ENCODE data around the gene INO80C.

INO80C gene

GRCh38 chr18:35508030-35508429 lies 10.3 kb upstream of the INO80C start:
- TF ChIP-seq CTCF (IDR thresholded peaks at IDR 0.05; ENCODE audit: extremely low read depth, insufficient read depth, missing control alignments): no peak
- in situ Hi-C loops (cut with MboI; ENCODE audit: low pct_unique_long_range_greater_than_20kb, low sequenced_read_pairs, unreplicated experiment): no loop called here
- no peak for DNase-seq (ENCODE audit: low spot score)

- no peak for TF ChIP-seq CTCF (IDR thresholded peaks at IDR 0.05; ENCODE audit: extremely low read depth, insufficient read depth, missing control alignments)
- no peak for DNase-seq (ENCODE audit: low spot score)
- in situ Hi-C loops (cut with MboI; ENCODE audit: low pct_unique_long_range_greater_than_20kb, low sequenced_read_pairs, unreplicated experiment): no loop called here
Observed at GRCh38 chr18:35507623-35508022, 9.9 kb upstream of the INO80C start.

GRCh38 chr18:35507192-35507591 lies 9.4 kb upstream of the INO80C start:
- in situ Hi-C loops (cut with MboI; ENCODE audit: low pct_unique_long_range_greater_than_20kb, low sequenced_read_pairs, unreplicated experiment): no loop called here
- TF ChIP-seq CTCF (IDR thresholded peaks at IDR 0.05; ENCODE audit: extremely low read depth, insufficient read depth, missing control alignments): no peak
- no peak for DNase-seq (ENCODE audit: low spot score)

- in situ Hi-C loops (cut with MboI; ENCODE audit: low pct_unique_long_range_greater_than_20kb, low sequenced_read_pairs, unreplicated experiment): no loop called here
- no peak for DNase-seq (ENCODE audit: low spot score)
Observed at GRCh38 chr18:35506024-35506712, 8.4 kb upstream of the INO80C start.

GRCh38 chr18:35504996-35505395 lies 7.2 kb upstream of the INO80C start:
- in situ Hi-C loops (cut with MboI; ENCODE audit: low pct_unique_long_range_greater_than_20kb, low sequenced_read_pairs, unreplicated experiment): no loop called here
- TF ChIP-seq CTCF (IDR thresholded peaks at IDR 0.05; ENCODE audit: extremely low read depth, insufficient read depth, missing control alignments): no peak

More at GRCh38 chr18:35506024-35506712, 8.4 kb upstream of the INO80C start:
- no peak for TF ChIP-seq CTCF (IDR thresholded peaks at IDR 0.05; ENCODE audit: extremely low read depth, insufficient read depth, missing control alignments)

GRCh38 chr18:35502052-35502451 lies 4.3 kb upstream of the INO80C start:
- TF ChIP-seq CTCF (IDR thresholded peaks at IDR 0.05; ENCODE audit: extremely low read depth, insufficient read depth, missing control alignments): no peak
- in situ Hi-C loops (cut with MboI; ENCODE audit: low pct_unique_long_range_greater_than_20kb, low sequenced_read_pairs, unreplicated experiment): no loop called here
- DNase-seq (ENCODE audit: low spot score): no peak

More at GRCh38 chr18:35504996-35505395, 7.2 kb upstream of the INO80C start:
- no peak for DNase-seq (ENCODE audit: low spot score)
